OCI-LY3 (cell line): ENCODE measurements around the gene KRT222.

Source experiments
- EZH2phosphoT487 ChIP-seq: fragments of 200-600 bp; shearing (Covaris generic); IDR thresholded peaks from 2 replicates; pipeline ENCODE4 v1.6.1; 2018; ENCODE audit warnings: antibody characterized with exemption, mixed run types, low read depth
- TF ChIP-seq, protein P1 (sequence below): fragments of 200-600, 300-600 bp; sonication (generic); IDR thresholded peaks from 2 replicates; pipeline ENCODE4 v1.5.1; 2014; ENCODE audit warnings: antibody characterized with exemption, low read length, low read depth

DNA sequence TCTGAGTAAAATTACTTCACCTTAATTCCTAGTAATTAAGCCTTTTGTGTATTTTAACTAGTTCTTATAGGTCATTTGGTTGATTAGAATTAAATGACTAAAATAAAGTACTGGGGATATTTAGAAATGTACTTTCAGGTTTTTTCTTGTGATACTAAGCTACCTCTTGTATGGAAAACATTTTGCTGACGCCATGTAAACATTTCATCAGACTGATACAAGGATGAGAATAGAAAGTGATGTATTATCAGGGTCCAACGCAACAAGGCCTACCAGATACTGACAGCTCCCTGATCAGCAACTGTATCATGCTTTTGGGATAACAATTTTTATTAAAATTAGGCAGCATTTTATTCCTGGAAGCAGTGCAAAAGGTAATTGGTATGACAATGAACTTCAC is 19.0 kb downstream of the KRT222 start:
- TF ChIP-seq, protein P1, sequence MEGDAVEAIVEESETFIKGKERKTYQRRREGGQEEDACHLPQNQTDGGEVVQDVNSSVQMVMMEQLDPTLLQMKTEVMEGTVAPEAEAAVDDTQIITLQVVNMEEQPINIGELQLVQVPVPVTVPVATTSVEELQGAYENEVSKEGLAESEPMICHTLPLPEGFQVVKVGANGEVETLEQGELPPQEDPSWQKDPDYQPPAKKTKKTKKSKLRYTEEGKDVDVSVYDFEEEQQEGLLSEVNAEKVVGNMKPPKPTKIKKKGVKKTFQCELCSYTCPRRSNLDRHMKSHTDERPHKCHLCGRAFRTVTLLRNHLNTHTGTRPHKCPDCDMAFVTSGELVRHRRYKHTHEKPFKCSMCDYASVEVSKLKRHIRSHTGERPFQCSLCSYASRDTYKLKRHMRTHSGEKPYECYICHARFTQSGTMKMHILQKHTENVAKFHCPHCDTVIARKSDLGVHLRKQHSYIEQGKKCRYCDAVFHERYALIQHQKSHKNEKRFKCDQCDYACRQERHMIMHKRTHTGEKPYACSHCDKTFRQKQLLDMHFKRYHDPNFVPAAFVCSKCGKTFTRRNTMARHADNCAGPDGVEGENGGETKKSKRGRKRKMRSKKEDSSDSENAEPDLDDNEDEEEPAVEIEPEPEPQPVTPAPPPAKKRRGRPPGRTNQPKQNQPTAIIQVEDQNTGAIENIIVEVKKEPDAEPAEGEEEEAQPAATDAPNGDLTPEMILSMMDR, result no peak
- TF ChIP-seq EZH2phosphoT487, result no peak
